Kidney tubule cell (primary cell): ENCODE results near the gene MRPL53.
"Not testable (repeated sequence)": the region's sequence is repeated elsewhere in the genome, so short reads cannot be mapped to it uniquely, and the experiment has no call there.

Experiments
- DNase-seq: peaks from one replicate; pipeline ENCODE4 v3.0.0-alpha.2; 2018; ENCODE audit warnings: low spot score

The MRPL53 gene

DNA sequence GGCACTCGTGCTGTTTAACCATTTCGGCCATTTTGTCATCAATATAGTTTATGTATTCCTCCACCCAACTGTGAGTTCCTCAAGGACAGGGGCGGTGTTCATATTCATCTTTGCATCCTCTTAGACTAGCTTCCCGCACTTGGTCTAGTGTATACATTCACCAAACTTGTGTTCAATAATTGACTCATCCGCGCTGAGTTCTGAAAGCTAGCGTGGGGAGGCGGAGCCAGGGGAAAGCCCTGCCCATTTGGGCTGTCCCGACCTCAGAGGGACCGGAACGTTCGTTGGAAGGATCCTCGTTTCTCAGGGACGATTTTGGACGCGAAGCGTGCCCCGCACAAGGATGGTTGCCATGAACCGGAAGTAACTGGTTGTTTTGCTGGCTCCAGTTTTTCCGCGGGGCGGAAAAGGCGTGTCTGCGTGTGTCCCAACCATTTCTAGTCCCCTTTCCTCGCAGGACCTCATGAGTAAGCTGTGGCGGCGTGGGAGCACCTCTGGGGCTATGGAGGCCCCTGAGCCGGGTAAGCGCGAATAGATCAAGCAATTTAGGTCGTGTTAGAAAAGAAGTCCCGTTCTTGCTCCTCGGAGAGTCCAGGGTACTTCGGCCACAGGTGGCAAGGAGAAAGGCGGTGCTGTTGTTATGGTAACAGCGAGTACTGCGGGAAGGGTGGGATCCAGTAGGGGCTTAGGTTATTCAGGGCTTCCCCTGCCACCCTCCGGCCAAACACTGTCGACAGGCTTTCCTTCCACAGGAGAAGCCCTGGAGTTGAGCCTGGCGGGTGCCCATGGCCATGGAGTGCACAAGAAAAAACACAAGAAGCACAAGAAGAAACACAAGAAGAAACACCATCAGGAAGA is 17.6 kb downstream of the MRPL53 start, which contains the start of gene INO80B:
Gene INO80B (plus strand): TSS at position 434 of the 858 bp plus-strand sequence. CDS start 30 bp downstream, at position 464.
- peak; percentile 98 for DNase-seq

GRCh38 chr2:74450570-74451190 is 21.8 kb downstream of the MRPL53 start:
- DNase-seq, result no peak

GRCh38 chr2:74448771-74449170 is 23.7 kb downstream of the MRPL53 start:
- no peak for DNase-seq

- peak; percentile 31 for DNase-seq
Measured at GRCh38 chr2:74447230-74447999, 25.1 kb downstream of the MRPL53 start.

DNA sequence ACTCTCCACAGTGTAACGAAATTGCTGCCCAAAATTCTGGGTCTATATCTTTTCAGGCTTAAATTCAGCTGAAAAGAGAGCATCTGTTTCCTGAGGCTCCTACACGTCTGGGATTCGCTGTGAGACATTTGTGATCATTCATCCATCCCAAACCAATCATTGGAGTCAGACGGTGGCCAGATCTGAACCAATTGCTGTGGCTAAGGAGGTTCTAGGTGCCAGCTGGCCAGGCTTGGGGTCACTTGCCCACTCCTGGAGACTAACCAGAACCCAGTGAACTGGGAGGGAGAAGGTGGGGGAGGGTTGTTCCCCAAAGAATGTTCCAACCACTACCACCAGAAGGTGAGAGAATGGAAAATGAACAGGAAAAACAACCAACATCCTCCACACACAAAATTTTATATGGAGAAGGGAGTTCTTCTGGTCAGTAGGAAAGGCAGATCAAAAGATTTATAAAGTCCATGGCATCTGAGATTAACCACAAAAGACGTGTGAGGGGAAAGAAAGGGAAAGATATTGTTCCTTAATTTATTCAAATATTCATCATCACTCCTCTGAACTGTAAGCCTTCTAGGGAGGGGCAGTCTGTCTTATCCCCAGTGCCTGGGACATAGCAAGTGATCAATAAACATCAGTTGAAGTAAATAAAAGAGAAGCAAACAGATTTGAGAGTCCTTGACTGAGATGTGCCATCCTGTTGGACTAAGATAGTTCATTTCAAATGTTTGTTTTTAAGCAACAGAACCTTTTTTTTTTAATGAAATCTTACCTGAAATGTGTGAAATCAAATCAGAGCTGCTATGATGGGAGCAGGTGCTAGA is 27.8 kb downstream of the MRPL53 start:
- DNase-seq, result no peak

- DNase-seq, result not testable (repeated sequence)
Measured at GRCh38 chr2:74442483-74443297, 29.8 kb downstream of the MRPL53 start.

GRCh38 chr2:74441690-74442482 is 30.6 kb downstream of the MRPL53 start, which contains the start of gene RTKN:
TSS of gene RTKN (minus strand) at chr2:74441937. CDS start at chr2:74441816, 121 bp downstream.
- peak; percentile 91 for DNase-seq

DNA sequence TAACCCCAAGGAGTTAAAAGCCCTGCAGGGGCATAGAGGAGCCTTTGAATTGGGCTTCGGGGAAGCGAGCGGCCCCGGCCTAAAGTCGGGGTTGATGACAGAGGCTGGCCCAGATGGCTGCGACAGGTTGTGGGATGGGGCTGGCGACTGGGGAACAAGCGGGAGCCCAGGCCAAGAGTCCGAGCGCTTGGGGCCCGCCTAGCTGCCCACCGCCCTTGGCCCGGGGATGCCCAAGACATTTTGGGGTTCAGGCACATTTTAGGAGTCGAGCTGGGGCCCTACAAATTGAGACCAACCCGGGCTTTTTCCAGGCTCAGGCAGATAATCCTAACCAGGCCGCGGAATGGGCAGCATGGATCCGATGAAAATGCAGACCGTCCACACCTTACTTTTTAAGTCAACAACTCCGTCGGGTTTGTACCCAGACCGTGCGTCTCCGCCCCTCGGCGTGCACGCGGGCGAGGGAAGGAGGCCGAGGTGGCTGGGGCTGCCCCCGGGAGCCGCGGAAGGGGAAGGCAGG is 31.2 kb downstream of the MRPL53 start:
- no peak for DNase-seq

GRCh38 chr2:74440378-74441169 is 31.9 kb downstream of the MRPL53 start:
- DNase-seq, result peak; percentile 92

- DNase-seq, result no peak
Measured at GRCh38 chr2:74439803-74440377, 32.6 kb downstream of the MRPL53 start.

DNA sequence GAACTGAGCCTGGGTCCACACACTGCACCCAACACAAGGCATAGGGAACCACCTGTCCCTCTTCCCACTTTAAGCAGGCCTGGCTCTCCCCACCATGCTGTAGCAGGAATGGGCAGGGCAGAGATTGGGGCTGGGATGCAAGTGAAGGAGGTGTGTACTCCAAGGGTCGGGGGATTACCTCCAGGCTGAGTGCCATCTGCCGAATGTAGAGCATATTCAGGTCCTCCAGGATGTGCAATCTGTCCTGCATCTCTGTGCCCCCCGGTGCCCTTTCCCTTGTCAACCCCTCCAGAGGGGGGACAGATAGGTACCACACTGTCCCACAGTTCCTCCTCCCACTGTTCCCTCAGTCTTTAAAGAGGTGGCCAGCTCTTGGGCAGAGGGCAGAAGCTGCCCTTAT is 33.1 kb downstream of the MRPL53 start:
- DNase-seq, result no peak

GRCh38 chr2:74438248-74438647 is 34.2 kb downstream of the MRPL53 start:
- no peak for DNase-seq

GRCh38 chr2:74436848-74437695 is 35.4 kb downstream of the MRPL53 start:
- no peak for DNase-seq

- DNase-seq, result no peak
Measured at GRCh38 chr2:74436111-74436805, 36.2 kb downstream of the MRPL53 start.

GRCh38 chr2:74430502-74430901 is 42.0 kb downstream of the MRPL53 start:
- no peak for DNase-seq

- DNase-seq, result peak; percentile 57
Measured at GRCh38 chr2:74429487-74430451, 42.7 kb downstream of the MRPL53 start.
